Fibroblast of lung (primary cell): ENCODE results near the gene PJA1. TPM values are rescaled to one million over a fixed set of nuclear protein-coding genes. Genes with fewer than 3 reads are reported as not detected.

Source experiments
- DNase-seq, 2 donors: peaks; one replicate each; pipeline versions ENCODE4 v3.0.0 to v3.0.0-alpha.2; 2010; ENCODE audit warnings: low read depth in 2 of 2
- H2AFZ ChIP-seq: 2 replicates; pipeline ENCODE4 v1.5.1; 2012; ENCODE audit warnings: low read length, control low read depth, inconsistent platforms
- H3K27ac ChIP-seq: 2 replicates; pipeline ENCODE4 v1.5.1; 2011; ENCODE audit warnings: low read length, control low read depth; ENCODE audit not compliant: insufficient read depth
- H3K27me3 ChIP-seq: 2 replicates; pipeline ENCODE4 v1.5.1; 2011; ENCODE audit warnings: mild to moderate bottlenecking, low read length; ENCODE audit not compliant: control insufficient read depth, insufficient read depth
- H3K36me3 ChIP-seq: 2 replicates; pipeline ENCODE4 v1.5.1; 2011; ENCODE audit warnings: low read length; ENCODE audit not compliant: control insufficient read depth, insufficient read depth
- H3K4me1 ChIP-seq: 2 replicates; pipeline ENCODE4 v1.5.1; 2011; ENCODE audit warnings: low read length; ENCODE audit not compliant: control insufficient read depth, insufficient read depth; ENCODE audit errors: extremely low read depth
- H3K4me2 ChIP-seq: 2 replicates; pipeline ENCODE4 v1.5.1; 2011; ENCODE audit warnings: low read length, control low read depth; ENCODE audit not compliant: insufficient read depth; ENCODE audit errors: extremely low read depth
- H3K4me3 ChIP-seq, 4 experiments: fragments of 200-600 bp in 1 of 4; sonication (generic) in 1 of 4; replicated peaks in 1 of 4; 2 replicates each; pipeline ENCODE4 v1.5.1; 2011 to 2016; ENCODE audit warnings: low read length in 4 of 4, low read depth in 3 of 4, mild to moderate bottlenecking in 3 of 4, control low read depth in 2 of 4, inconsistent platforms in 1 of 4, mixed read lengths in 1 of 4; ENCODE audit not compliant: insufficient read depth in 1 of 4; ENCODE audit errors: control extremely low read depth in 1 of 4
- H3K79me2 ChIP-seq: 2 replicates; pipeline ENCODE4 v1.5.1; 2012; ENCODE audit warnings: mild to moderate bottlenecking, low read length, inconsistent platforms; ENCODE audit not compliant: control insufficient read depth, insufficient read depth
- H3K9ac ChIP-seq: 2 replicates; pipeline ENCODE4 v1.5.1; 2011; ENCODE audit warnings: mild to moderate bottlenecking, low read length, control low read depth; ENCODE audit not compliant: insufficient read depth
- H3K9me3 ChIP-seq: 2 replicates; pipeline ENCODE4 v1.5.1; 2012; ENCODE audit warnings: low read depth, low read length; ENCODE audit not compliant: control insufficient read depth, insufficient read depth
- H4K20me1 ChIP-seq: 2 replicates; pipeline ENCODE4 v1.5.1; 2011; ENCODE audit warnings: low read length; ENCODE audit not compliant: control insufficient read depth, insufficient read depth; ENCODE audit errors: extremely low read depth
- CTCF ChIP-seq, 2 donors: IDR thresholded peaks in 1 of 2; conservative IDR thresholded peaks in 1 of 2; 1 replicate in 1 of 2; 2 replicates in 1 of 2; pipeline ENCODE4 v1.5.1; 2011 to 2012; ENCODE audit warnings: low read length in 2 of 2, control low read depth in 1 of 2, inconsistent platforms in 1 of 2, low read depth in 1 of 2, mild to moderate bottlenecking in 1 of 2
- EZH2 ChIP-seq: IDR thresholded peaks from 2 replicates; pipeline ENCODE4 v1.5.1; 2012; ENCODE audit warnings: low read length, control low read depth, mild to moderate bottlenecking; ENCODE audit errors: missing control alignments
- polyA plus RNA-seq, 2 donors: library from polyadenylated mRNA; depleted of rRNA in 1 of 2; stranded (reverse) in 1 of 2; unstranded in 1 of 2; fragments of >200 nt; gene quantifications; 2 replicates each; pipeline ENCODE4 v1.2.1, GENCODE V29; 2011 to 2012; ENCODE audit warnings: missing spikeins in 1 of 2
- total RNA-seq: library from RNA; depleted of rRNA; stranded (reverse); fragments of >200 nt; gene quantifications from 2 replicates; pipeline ENCODE4 v1.2.1, GENCODE V29; 2014

Gene PJA1
- total and polyA plus RNA-seq, 2 donors (not counting 1 experiment from before 2014, with no cell fraction given) = 24.7 to 28.2 TPM

DNA sequence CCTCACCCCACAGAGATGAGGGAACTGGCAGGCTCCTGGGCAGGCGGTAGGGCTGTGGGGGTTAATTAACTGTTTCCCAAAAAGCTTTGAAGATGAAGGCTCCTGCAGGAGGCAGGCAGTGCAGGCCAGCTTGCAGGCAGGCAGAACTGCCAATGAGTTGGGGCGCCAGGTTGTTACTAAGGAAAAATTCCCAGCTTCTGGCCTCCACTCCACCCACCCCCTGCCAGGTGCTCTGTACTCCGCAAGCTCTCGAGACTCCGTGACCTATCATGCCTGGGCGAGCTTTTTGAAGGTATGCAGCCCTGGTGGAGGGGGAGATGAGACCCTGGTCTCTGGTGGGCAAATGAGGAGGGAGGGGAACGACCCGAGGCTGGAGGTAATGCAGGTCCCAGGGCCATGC, 41.8 kb downstream of the PJA1 start:
- no peaks in the 10 kb centered on the region for H3K27me3 ChIP-seq
- H3K79me2 ChIP-seq = no peaks in the 10 kb centered on the region
- H4K20me1 ChIP-seq = no peaks in the 10 kb centered on the region
- TF ChIP-seq CTCF (conservative IDR thresholded peaks at IDR 0.05 in 1 of 2, IDR thresholded peaks at IDR 0.05 in 1 of 2; ENCODE audit: low read depth in 1 of 2, low read length in 2 of 2) (no peak), EZH2 (no peak)
- H3K4me3 ChIP-seq = no peak overlapping the region
- H3K9ac ChIP-seq = no peak overlapping the region
- H3K27ac ChIP-seq = no peak overlapping the region
- no peak for DNase-seq
- no peak overlapping the region for H2AFZ ChIP-seq
- H3K4me2 ChIP-seq = no peak overlapping the region
- no peaks in the 10 kb centered on the region for H3K4me1 ChIP-seq
- H3K9me3 ChIP-seq = no peaks in the 10 kb centered on the region
- no peaks in the 10 kb centered on the region for H3K36me3 ChIP-seq

- no peaks in the 10 kb centered on the region for H3K79me2 ChIP-seq
- H3K4me1 ChIP-seq = no peaks in the 10 kb centered on the region
- no peaks in the 10 kb centered on the region for H3K36me3 ChIP-seq
- H2AFZ ChIP-seq = no peak overlapping the region
- no peak overlapping the region for H3K27ac ChIP-seq
- H3K4me3 ChIP-seq = no peak overlapping the region
- no peaks in the 10 kb centered on the region for H4K20me1 ChIP-seq
- DNase-seq = no peak
- no peaks in the 10 kb centered on the region for H3K27me3 ChIP-seq
- no peaks in the 10 kb centered on the region for H3K9me3 ChIP-seq
- H3K4me2 ChIP-seq = no peak overlapping the region
- TF ChIP-seq EZH2 = no peak
- TF ChIP-seq CTCF (conservative IDR thresholded peaks at IDR 0.05 in 1 of 2, IDR thresholded peaks at IDR 0.05 in 1 of 2; ENCODE audit: low read depth in 1 of 2, low read length in 2 of 2) = no peak
- no peak overlapping the region for H3K9ac ChIP-seq
These were observed 43.8 kb downstream of the PJA1 start for GRCh38 chrX:69121321-69122000.

- Histone ChIP-seq H3K79me2 (no peaks in the 10 kb centered on the region), H3K27ac (no peak overlapping the region), H4K20me1 (no peaks in the 10 kb centered on the region), H3K9ac (no peak overlapping the region), H2AFZ (no peak overlapping the region), H3K4me2 (no peak overlapping the region), H3K4me1 (no peaks in the 10 kb centered on the region), H3K27me3 (no peaks in the 10 kb centered on the region), H3K4me3 (no peak overlapping the region), H3K36me3 (no peaks in the 10 kb centered on the region), H3K9me3 (no peaks in the 10 kb centered on the region)
- TF ChIP-seq EZH2 (no peak), CTCF (conservative IDR thresholded peaks at IDR 0.05 in 1 of 2, IDR thresholded peaks at IDR 0.05 in 1 of 2; ENCODE audit: low read depth in 1 of 2, low read length in 2 of 2) (no peak)
- DNase-seq = no peak
These were observed 44.8 kb downstream of the PJA1 start for GRCh38 chrX:69120476-69120875.
